GM19043 (cell line): Measurements from ENCODE around the gene ANKRD40.
"Not testable (repeated sequence)": the region's sequence is repeated elsewhere in the genome, so short reads cannot be mapped to it uniquely, and the experiment has no call there.

Experiments
- ATAC-seq: cut with Tn5 transposase; IDR thresholded peaks from one replicate; pipeline ENCODE4 v1.9.1; 2021; ENCODE audit warnings: low read depth; ENCODE audit not compliant: unreplicated experiment

The ANKRD40 gene, protein sequence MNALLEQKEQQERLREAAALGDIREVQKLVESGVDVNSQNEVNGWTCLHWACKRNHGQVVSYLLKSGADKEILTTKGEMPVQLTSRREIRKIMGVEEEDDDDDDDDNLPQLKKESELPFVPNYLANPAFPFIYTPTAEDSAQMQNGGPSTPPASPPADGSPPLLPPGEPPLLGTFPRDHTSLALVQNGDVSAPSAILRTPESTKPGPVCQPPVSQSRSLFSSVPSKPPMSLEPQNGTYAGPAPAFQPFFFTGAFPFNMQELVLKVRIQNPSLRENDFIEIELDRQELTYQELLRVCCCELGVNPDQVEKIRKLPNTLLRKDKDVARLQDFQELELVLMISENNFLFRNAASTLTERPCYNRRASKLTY

DNA sequence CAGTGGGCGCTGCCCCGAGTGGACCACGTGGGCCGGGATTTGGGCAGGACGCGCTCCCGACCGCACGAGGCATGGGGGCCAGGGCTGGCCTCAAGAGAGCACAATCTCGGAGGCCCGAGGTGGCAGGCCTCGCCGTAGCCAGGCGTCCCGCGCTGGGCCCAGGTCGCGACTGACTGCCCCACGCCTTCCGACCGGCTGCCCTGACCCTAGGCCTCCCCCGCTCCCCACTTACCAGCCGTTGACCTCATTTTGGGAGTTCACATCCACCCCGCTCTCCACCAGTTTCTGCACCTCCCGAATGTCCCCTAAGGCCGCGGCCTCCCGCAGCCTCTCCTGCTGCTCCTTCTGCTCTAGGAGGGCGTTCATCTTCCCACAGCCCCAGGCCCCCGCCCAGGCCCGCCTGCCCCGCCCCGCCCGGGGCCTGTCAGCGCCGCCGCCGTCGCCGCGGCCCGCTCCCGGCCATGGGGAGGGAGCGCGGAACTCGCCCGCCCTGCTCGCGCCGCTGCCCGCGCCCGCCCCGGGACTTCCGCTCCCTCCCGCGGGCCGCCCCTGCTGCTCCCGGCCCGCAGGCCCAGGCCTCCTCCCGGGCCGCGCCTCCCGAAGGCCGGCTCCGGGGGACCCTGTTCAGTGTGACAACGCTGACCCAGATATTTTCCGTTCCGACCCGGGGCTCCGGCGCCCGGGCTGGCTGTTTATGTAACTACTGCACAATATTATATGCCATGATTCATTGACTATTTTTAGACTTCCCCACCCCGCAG, at the start of gene ANKRD40:
ANKRD40 (minus strand) TSS at position 626 of the 761 bp plus-strand sequence; CDS start at position 366, 260 bp downstream.
- ATAC-seq: peak; percentile 64

GRCh38 chr17:50754521-50754920, 46.8 kb upstream of the ANKRD40 start:
- no peak for ATAC-seq

DNA sequence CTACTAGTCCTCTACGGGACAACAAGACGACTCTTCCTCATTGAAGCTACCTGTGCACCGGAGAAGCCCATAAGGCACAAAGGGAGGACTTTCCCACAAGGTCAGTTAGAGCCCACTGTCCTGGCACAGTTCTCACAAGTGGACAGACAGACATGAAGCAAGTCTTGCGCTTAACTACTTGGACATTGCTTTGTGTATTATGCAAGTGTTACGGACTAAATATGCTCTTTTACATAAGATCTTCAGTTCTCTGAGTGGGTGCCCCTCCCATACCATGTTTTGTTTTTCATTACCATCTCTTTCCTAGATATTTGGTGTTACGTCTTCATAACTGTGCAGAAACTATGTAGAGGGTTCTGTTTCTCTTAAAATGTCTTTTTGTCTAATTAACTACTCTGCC, 41.5 kb upstream of the ANKRD40 start:
- ATAC-seq: no peak

GRCh38 chr17:50745631-50746030, 37.9 kb upstream of the ANKRD40 start:
- ATAC-seq: no peak

DNA sequence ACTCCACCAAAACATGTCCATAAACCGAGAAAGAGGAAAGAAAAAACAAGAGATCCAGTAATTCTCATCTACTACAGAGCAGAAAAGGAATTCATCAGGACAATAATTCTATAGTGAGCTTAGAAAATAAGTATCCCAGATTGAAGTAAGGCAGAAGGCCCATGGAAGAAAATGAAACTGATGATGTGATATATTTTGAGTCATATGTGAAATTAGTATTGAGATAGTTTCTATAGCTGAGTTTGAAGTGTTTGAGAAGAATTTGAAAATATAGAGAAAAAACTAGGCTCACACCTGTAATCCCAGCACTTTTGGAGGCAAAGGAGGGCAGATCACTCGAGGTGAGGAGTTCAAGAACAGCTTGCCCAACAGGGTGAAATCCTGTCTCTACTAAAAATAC, 31.4 kb upstream of the ANKRD40 start:
- no peak for ATAC-seq

- no peak for ATAC-seq
These were observed 29.5 kb upstream of the ANKRD40 start for GRCh38 chr17:50737118-50737698.

DNA sequence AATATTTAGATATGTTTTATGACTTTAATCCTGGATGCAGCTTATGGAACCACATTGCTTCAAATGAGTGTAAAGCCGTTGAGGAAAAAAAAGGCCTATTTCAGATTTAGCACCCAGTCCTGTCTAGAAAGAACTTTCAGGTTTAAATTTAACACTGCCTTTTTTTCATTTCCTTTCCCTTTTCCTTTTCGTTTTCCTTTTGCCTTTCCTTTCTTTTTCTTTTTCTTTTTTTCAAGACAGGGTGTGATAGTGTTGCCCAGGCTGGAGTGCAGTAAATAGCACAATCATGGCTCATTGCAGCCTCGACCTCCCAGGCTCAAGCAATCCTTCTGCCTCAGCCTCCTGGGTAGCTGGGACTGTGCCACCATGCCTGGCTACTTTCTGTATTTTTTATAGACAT, 27.6 kb upstream of the ANKRD40 start:
- ATAC-seq: no peak

GRCh38 chr17:50731575-50732460, 24.1 kb upstream of the ANKRD40 start:
- no peak for ATAC-seq

- no peak for ATAC-seq
These were observed 21.4 kb upstream of the ANKRD40 start for GRCh38 chr17:50728881-50729765.

DNA sequence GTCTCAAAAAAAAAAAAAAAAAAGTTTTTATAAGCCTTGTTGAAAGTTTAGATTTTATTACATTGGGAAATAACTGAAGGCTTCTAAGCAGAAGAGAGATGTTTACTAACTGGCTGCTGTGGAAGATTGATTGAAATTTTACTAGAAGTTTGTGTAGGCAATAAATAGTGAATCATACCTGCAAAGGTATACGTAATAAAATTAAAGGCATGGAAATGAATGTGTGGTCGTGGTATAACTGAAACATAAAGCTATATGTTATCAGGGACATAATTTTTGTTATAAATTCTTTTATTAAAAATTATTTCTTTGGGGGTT, 20.4 kb upstream of the ANKRD40 start:
- ATAC-seq: no peak

DNA sequence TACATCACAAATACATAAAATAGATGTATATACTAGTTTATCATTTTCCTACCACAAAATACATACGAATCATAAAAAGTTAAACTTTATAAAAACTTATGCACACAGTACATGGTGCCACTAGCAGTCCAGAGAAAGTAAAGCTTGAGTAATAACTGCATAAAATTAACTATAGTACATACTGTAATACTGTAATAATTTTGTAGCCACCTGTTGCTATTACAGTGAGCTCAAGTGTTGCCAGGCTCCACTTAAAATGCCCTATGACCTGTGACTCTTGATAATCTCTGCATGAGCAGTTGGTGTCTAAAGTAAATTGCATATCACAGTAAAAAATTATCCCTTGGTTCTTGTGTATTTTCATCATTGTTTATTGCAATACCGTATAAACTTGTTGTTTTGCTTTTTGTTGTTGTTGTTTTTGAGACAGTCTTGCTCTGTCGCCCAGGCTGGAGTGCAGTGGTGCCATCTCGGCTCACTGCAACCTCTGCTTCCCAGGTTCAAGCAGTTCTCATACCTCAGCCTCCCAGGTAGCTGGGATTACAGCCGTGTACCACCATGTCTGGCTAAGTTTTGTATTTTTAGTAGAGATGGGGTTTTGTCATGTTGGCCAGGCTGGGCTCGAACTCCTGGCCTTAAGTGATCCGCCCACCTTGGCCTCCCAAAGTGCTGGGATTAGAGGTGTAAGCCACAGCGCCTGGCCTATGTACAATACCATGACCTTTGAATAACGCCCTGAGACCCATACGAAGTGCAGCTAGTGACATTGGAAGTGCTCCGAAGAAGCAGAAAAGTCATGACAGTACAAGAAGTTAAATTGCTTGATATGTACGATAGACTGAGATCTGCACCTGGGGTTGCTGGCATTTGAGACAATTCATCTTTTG, 18.3 kb upstream of the ANKRD40 start:
- ATAC-seq: no peak

DNA sequence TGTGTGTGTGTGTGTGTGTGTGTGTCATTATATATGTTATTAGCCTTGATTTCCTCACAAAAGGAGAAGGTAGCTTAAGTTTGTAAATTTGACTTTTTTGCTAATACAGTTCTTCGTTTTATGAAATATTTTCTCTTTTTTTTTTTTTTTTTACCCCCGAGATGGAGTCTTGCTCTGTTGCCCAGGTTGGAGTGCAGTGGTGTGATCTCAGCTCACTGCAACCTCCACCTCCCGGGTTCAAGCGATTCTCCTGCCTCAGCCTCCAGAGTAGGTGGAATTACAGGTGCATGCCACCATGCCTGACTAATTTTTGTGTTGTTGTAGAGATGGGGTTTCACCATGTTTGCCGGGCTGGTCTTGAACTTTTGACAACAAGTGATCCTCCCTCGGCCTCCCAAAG, 16.9 kb upstream of the ANKRD40 start:
- ATAC-seq: not testable (repeated sequence)

GRCh38 chr17:50722746-50723145, 15.0 kb upstream of the ANKRD40 start:
- no peak for ATAC-seq

DNA sequence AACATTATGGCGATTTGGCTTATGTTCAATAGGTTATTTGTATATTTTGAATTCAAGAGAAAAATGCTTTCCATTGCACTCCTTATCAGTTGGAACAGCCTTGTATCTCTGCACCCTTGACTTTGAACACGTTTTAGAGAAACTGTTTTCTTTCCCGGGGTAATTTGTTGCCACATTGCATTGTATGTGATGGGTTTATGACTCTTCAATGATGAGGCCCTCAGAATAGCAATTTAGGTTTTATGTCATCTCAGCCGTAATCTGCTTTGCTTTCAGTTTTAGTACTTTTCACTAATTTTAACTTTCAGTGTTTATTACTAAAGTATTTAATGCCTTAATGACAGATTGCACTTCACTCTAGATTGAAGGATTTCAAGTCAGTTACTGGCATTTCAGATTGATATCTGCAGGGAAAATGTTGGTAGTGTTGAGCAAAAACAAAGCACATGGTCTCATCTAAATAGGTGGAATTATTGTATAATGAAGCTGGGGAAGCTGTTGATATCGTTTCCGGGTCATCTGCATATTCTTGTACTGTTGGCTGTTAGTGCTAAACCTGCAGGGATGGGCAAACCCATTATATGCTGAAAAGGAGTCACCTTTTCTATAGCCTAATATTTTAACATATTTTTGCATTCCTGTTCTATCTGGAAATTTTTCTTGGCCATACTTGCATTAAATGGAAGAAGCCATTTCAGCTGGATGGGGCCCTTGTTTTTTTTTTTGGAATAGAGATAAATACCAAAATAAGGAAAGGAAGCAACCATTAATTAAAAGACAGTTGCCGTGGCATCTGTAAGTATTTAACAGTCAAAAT, 13.7 kb upstream of the ANKRD40 start:
- no peak for ATAC-seq

DNA sequence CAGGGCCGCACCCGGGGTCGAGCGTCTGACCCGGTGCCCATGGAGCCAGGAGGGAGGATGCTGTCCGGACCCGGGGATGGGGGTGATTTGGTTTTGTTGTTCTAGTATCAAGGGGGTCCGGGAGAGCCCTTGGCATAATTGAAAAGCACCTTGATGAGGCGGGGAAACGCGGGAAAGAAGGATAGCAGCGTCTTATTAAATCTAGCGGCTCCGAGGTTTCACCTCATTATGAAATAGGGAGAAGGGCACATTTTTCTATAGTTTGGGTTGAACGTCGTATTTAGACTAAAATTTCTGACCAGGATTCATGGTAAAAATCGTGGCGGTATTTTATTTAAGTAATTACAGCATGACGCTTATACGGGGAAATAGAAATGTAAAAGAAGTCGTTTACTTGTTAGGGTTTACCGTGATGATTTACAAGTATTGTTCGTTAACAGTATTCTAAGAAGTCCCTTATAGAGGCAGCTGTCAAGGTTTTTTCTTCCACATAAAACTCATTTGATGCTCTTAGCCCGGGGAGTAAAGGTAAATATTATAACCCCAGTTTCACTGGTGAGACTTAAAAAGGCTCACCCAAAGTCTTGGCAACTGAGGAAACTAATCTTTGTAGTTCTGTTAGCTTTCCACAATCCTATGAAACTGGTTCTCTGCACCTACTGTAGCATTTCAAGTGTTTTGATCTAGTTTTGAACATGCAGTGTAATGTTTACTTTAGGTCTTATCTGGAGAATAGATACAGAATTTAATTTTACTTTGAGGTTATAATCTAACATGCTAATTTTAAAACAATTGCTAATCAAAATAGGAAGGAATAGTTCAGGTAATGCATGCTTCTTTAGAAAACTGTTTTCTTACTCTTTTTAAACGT, 12.4 kb upstream of the ANKRD40 start:
- no peak for ATAC-seq

GRCh38 chr17:50719144-50719923, 11.6 kb upstream of the ANKRD40 start, which contains the start of gene LUC7L3:
Gene LUC7L3 (plus strand): TSS chr17:50719603. CDS start chr17:50719733, 130 bp downstream.
- ATAC-seq: peak; percentile 91
